ENCODE measurements around the gene CCM2. TPM values are rescaled to one million over a fixed set of nuclear protein-coding genes. Genes with fewer than 3 reads are reported as not detected.
"Not testable (repeated sequence)": the region's sequence is repeated elsewhere in the genome, so short reads cannot be mapped to it uniquely, and the experiment has no call there.

Gene CCM2
- total and polyA plus RNA-seq, 4 donors = 21.7 to 57.6 (median 51.1) TPM

DNA sequence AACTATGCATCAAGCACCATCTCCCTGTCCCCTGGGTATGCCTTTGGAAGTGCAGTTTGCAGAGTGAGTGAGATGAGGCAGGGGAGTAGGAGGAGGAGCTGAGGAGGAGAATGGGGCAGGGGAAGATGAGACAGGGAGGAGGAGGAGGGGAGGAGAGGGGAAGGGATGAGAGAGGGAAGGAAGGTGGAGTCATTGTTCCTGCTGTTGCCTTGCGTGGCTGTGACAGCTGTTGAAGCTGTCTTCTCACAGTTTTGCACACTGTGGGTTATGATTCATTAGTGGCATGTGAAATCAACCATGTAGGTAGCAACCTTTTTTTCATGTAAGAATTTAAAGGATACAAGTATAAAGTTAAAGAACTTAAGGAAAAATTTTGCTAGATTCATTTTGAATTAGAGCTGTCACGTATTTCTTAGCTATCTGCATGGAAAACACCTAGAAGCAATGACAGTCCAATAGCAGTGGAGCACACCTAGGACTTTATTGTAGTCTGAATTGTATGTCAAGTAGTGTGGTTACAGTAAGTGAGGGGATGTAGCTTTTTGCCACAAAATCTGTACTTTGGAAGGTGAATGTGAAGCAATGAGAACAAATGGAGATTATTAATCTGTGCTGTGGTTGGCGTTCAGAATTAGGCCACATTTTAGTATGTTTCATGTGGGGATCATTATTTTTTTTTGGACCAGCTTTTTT lies 21.7 kb downstream of the CCM2 start:
- TF ChIP-seq, protein P1, sequence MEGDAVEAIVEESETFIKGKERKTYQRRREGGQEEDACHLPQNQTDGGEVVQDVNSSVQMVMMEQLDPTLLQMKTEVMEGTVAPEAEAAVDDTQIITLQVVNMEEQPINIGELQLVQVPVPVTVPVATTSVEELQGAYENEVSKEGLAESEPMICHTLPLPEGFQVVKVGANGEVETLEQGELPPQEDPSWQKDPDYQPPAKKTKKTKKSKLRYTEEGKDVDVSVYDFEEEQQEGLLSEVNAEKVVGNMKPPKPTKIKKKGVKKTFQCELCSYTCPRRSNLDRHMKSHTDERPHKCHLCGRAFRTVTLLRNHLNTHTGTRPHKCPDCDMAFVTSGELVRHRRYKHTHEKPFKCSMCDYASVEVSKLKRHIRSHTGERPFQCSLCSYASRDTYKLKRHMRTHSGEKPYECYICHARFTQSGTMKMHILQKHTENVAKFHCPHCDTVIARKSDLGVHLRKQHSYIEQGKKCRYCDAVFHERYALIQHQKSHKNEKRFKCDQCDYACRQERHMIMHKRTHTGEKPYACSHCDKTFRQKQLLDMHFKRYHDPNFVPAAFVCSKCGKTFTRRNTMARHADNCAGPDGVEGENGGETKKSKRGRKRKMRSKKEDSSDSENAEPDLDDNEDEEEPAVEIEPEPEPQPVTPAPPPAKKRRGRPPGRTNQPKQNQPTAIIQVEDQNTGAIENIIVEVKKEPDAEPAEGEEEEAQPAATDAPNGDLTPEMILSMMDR (IDR thresholded peaks at IDR 0.05; ENCODE audit: control extremely low read depth, extremely low read depth) = no peak

DNA sequence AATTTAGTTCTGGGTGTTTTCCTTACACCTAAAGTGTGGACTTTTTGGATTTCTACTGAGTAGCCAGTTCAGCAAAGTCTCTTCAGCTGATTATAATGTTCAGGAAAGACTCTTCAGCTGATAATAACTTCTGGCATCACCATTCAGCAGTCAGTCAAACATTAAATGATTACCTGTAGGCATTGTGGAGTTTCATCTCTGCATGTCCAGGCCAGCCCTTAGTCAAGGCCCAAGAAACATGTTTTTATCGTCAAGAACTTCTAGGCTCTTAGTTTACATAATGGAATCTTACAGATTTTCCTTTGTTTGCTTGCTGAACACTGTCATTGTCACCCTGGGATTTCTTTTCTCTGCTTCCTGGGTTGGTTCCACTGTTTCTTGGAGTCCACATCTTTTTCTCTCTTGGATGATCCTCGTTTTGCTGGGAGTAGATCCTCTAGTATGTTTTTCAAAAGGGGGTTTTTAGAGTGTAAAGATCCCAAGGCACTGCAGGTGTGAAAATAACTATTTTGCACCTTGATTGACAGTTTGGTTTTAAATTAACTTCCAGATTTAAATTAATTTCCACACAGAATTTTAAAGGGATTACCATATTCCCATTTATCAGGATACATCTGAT lies 24.2 kb downstream of the CCM2 start:
- no peaks in the 10 kb centered on the region for H3K27me3 ChIP-seq (ENCODE audit: control insufficient read depth in 3 of 3, insufficient read depth in 3 of 3, low read length in 2 of 3)
- H3K9me3 ChIP-seq (ENCODE audit: control insufficient read depth in 4 of 4, insufficient read depth in 3 of 4, low read length in 3 of 4) = no peaks in the 10 kb centered on the region
- H3K4me3 ChIP-seq = no peak overlapping the region
- TF ChIP-seq, protein P1 (IDR thresholded peaks at IDR 0.05; ENCODE audit: control extremely low read depth, extremely low read depth) = no peak
- H3K27ac ChIP-seq (ENCODE audit: low read depth in 1 of 2, low read length in 1 of 2) = no peak overlapping the region
- WGBS, 2 donors = 95 to 98% methylated on average over 2 of the region's 2 CpGs
- peaks cover 0 to 4% (median 0%) of the 10 kb centered on the region in 5 donors for H3K4me1 ChIP-seq (ENCODE audit: control insufficient read depth in 5 of 5, insufficient read depth in 5 of 5, low read length in 5 of 5)
- DNase-seq (no peak), ATAC-seq (ENCODE audit: insufficient read depth, low FRiP score) (no peak)
- peaks cover 0 to 6% (median 1%) of the 10 kb centered on the region in 4 donors for H3K36me3 ChIP-seq (ENCODE audit: control insufficient read depth in 4 of 4, insufficient read depth in 4 of 4, low read length in 4 of 4)
- H3K9ac ChIP-seq (ENCODE audit: insufficient read depth in 1 of 2, low read length in 2 of 2) = no peak overlapping the region

More for the DNA sequence above, 21.7 kb downstream of the CCM2 start:
- H3K36me3 ChIP-seq (ENCODE audit: control insufficient read depth in 4 of 4, insufficient read depth in 4 of 4, low read length in 4 of 4) = peaks cover 0 to 6% (median 3%) of the 10 kb centered on the region in 4 donors
- no peak overlapping the region for H3K4me3 ChIP-seq
- ATAC-seq (ENCODE audit: insufficient read depth, low FRiP score) (no peak), DNase-seq (no peak)
- H3K9ac ChIP-seq (ENCODE audit: insufficient read depth in 1 of 2, low read length in 2 of 2) = no peak overlapping the region
- no peak overlapping the region for H3K27ac ChIP-seq (ENCODE audit: low read depth in 1 of 2, low read length in 1 of 2)
- H3K9me3 ChIP-seq (ENCODE audit: control insufficient read depth in 4 of 4, insufficient read depth in 3 of 4, low read length in 3 of 4) = no peaks in the 10 kb centered on the region
- H3K4me1 ChIP-seq (ENCODE audit: control insufficient read depth in 5 of 5, insufficient read depth in 5 of 5, low read length in 5 of 5) = peaks cover 0 to 2% (median 0%) of the 10 kb centered on the region in 5 donors
- H3K27me3 ChIP-seq (ENCODE audit: control insufficient read depth in 3 of 3, insufficient read depth in 3 of 3, low read length in 2 of 3) = no peaks in the 10 kb centered on the region
- 69 to 78% methylated on average over 3 of the region's 3 CpGs for WGBS, 2 donors

DNA sequence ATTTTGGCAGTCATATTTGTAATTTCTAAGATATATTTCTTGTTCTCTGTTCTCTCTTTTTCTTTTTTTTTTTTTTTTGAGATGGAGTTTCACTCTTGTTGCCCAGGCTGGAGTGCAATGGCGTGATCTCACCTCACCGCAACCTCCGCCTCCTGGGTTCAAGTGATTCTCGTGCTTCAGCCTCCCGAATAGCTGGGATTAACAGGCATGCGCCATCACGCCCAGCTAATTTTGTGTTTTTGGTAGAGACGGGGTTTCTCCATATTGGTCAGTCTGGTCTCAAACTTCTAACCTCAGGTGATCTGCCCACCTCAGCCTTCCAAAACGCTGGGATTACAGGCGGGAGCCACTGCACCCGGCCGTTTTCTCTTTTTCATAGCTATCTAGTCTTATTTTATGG lies 25.5 kb downstream of the CCM2 start:
- not testable (repeated sequence) for H3K9ac ChIP-seq (ENCODE audit: insufficient read depth in 1 of 2, low read length in 2 of 2); ATAC-seq (ENCODE audit: insufficient read depth, low FRiP score); H3K36me3 ChIP-seq (ENCODE audit: control insufficient read depth in 4 of 4, insufficient read depth in 4 of 4, low read length in 4 of 4); H3K27ac ChIP-seq (ENCODE audit: low read depth in 1 of 2, low read length in 1 of 2); DNase-seq; H3K27me3 ChIP-seq (ENCODE audit: control insufficient read depth in 3 of 3, insufficient read depth in 3 of 3, low read length in 2 of 3); H3K4me1 ChIP-seq (ENCODE audit: control insufficient read depth in 5 of 5, insufficient read depth in 5 of 5, low read length in 5 of 5); H3K9me3 ChIP-seq (ENCODE audit: control insufficient read depth in 4 of 4, insufficient read depth in 3 of 4, low read length in 3 of 4); H3K4me3 ChIP-seq
- 94 to 97% methylated on average over 12 of the region's 12 CpGs for WGBS, 2 donors

DNA sequence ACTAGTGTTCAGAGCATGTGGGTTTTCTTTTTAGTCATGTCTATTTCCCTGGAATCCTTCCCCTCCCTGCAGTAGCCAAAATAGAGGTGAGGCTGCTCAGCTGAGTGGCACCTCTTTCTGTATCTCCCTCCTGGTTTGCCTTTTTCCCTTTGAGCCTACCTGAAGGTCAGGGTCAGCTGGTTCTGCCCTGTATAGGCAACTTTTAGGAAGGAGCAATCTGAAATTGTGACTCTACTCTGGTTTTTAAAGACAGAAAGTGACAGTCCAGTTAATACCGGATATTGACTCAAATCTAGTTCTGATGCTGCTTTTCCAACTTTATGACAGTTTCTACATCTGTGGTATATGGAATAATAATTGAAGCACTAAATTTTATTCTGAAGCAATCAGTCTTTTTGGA lies 26.0 kb downstream of the CCM2 start:
- DNase-seq (no peak), ATAC-seq (ENCODE audit: insufficient read depth, low FRiP score) (no peak)
- Histone ChIP-seq H3K27ac (ENCODE audit: low read depth in 1 of 2, low read length in 1 of 2) (no peak overlapping the region), H3K9ac (ENCODE audit: insufficient read depth in 1 of 2, low read length in 2 of 2) (no peak overlapping the region), H3K27me3 (ENCODE audit: control insufficient read depth in 3 of 3, insufficient read depth in 3 of 3, low read length in 2 of 3) (no peaks in the 10 kb centered on the region), H3K4me3 (no peak overlapping the region), H3K36me3 (ENCODE audit: control insufficient read depth in 4 of 4, insufficient read depth in 4 of 4, low read length in 4 of 4) (peaks cover 0 to 6% (median 1%) of the 10 kb centered on the region in 4 donors), H3K9me3 (ENCODE audit: control insufficient read depth in 4 of 4, insufficient read depth in 3 of 4, low read length in 3 of 4) (no peaks in the 10 kb centered on the region), H3K4me1 (ENCODE audit: control insufficient read depth in 5 of 5, insufficient read depth in 5 of 5, low read length in 5 of 5) (peaks cover 0 to 4% (median 0%) of the 10 kb centered on the region in 5 donors)
- TF ChIP-seq, protein P1 (IDR thresholded peaks at IDR 0.05; ENCODE audit: control extremely low read depth, extremely low read depth) = no peak
- 87 to 91% methylated on average over 1 of the region's 1 CpG for WGBS, 2 donors

Measured in lung (tissue), 12 donors.